ENCODE measurements around the gene PARS2.

PARS2 gene

DNA sequence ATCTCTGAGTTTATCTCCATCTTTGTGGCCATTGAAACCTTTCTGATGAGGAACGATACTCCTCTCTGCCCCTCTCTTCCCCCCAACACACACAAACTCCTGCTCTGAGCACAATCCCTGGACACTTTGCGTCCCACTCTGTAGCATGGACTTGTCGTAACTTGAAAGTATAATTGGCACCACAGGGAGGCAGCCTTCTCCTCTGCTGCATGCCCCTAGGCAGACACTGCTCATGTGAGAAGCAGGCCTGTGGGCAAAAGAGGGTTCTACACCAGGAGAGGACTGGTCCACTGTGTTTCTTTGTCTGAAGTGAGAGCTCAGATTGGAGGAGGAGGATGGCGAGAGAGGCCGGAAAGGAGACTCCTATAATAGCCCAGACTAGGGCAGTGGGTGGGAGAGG, 3.8 kb upstream of the PARS2 start:
- no peak for DNase-seq

- DNase-seq: no peak
Measured at GRCh38 chr1:54767526-54767925, 3.2 kb upstream of the PARS2 start.

DNA sequence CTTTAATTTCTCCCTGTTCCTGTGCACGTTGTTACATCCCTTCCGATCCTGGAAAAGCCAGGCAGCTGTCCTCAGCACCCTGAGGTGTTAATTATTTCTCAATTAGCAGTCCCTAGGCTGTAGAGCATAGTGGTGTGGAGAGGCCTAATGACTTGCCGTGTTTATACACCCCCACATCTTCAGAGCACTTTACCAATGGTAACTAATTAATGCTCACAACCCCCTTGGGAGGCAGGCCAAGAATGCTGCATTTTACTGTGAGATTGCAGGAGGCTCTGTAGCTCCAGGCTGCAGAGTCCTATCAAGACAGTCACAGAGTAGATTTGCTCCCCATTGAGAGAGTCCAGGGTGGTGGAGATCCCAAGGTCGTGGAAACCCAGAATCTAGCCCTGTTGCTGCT, 2.4 kb upstream of the PARS2 start:
- no peak for DNase-seq

DNA sequence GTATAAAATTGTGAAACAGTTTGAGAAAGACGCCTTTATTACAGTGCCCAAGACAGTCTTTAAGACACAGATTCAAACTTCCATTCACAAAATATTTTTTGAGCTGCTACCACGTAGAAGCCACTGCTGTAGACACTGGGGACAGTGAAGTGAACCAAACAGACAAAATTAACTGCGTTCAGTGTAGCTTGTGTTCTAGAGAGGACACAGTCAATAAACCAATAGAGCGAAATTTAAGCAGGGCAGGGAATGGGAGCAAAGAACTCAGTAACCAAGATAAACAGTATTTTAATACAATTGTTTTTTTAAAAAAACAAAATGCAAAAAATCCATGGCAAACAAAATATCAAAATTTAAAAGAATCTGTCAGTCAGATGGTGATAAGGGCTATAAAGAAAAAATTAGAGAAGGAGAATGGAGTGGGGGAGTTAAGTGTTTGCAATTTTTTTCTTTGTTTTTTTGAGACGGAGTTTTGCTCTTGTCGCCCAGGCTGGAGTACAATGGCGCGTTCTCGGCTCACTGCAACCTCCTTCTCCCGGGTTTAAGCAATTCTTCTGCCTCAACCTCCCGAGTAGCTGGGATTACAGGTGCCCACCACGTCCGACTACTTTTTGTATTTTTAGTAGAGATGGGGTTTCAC, 719 bp upstream of the PARS2 start:
- no peak for DNase-seq

- peak; percentile 10 to 16 for DNase-seq
Measured at GRCh38 chr1:54763816-54764132, 549 bp downstream of the PARS2 start.

GRCh38 chr1:54758678-54759348, 5.5 kb downstream of the PARS2 start:
- DNase-seq: no peak

- DNase-seq: no peak
Measured at GRCh38 chr1:54757833-54758232, 6.5 kb downstream of the PARS2 start.

GRCh38 chr1:54754486-54755285, 9.6 kb downstream of the PARS2 start:
- DNase-seq: no peak

- no peak for DNase-seq
Measured at GRCh38 chr1:54754045-54754444, 10.3 kb downstream of the PARS2 start.

DNA sequence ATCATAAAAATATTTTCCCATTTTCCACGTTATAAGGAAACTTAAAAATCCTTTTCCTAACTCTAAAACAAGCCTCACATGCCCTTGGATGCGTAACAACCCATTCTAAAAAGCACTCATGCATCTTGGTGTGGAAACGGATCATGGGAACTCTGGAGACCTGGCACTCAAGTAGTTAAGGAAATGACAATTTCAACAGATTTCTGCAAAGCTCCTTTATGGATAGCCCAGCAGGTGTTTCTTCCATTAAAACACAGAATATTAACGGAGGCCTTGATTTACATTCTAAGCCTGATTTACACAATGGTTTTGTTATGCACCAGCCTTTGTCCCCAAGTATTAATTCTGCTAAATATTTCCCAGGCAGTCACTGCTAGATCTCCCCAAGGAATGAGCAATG, 12.9 kb downstream of the PARS2 start:
- DNase-seq: no peak

- DNase-seq: no peak
Measured at GRCh38 chr1:54750596-54750995, 13.7 kb downstream of the PARS2 start.

- no peak for DNase-seq
Measured at GRCh38 chr1:54748094-54748835, 16.1 kb downstream of the PARS2 start.

DNA sequence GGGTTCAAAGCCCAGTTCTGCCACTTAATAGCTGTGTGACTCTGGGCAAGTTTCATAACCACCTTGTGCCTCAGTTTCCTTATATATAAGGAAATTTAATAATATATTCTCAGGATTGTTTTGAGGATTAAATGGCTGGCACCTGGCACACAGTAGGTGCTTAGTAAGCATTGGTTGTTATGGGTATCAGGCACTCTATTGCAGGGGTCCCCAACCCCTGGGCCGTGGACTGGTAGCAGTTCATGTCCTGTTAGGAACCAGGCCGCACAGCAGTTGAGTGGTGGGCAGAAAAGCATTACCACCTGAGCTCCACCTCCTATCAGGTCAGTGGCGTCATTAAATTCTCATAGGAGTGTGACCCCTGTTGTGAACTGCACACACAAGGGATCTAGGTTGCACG, 18.5 kb downstream of the PARS2 start:
- no peak for DNase-seq

- no peak for DNase-seq
Measured at GRCh38 chr1:54745274-54745673, 19.0 kb downstream of the PARS2 start.

DNA sequence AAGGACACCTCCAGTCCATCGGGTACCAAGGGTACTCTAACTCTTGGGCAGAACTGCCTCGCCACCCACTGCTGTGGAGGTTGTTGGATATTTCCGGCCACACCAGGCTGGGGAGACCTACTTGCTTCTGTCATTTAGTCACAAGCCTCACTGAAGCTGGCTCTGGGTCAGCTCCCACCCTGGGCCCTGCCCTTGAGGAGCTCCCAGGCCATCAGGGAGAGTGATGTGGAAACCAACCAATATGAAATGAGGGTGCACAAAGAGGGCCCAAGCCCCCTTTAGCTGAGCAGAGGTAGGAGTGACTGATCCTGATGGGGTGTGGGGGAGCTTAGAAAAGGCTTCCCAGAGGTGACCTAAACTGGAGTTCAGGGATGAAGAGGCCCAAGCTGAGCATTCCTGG, 19.6 kb downstream of the PARS2 start:
- DNase-seq: no peak

DNA sequence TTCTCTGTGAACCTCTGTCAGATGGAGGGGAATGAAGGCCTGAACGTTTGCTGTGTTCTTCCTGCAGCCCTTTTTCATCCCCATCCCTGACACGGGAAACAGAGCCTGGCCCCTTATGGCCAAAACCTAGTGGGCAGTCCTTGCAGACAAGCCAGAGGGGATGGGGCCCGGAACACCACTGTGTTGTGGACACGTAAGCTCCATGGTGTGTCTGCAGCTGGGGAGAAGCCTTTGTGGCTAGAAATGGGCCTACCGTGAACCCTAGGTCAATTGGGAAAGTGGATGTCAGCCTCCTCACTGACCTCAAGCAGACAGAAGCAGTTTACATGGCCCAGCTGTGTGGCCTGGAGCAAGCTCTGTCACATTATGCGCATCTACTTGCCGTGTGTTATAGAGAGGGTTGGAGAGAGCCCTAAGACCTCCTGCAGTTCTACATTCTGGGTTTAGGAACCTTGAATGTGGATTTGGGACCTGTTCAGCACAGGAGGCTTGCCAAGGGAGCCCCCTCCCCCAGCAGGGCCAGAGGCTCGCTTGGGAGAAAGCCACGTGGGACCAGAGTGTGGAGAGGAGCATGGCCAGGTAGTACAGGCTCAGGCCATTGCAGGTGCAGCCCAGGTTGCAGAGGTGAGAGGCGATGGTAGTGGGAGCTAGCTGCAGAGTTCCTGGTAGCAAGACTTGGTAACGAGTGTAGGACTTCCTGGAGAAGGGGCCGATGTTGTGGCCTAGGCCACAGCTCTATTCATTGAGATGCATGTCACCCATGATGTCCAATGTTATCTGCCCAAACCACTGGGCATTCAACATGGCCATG, 20.7 kb downstream of the PARS2 start:
- no peak for DNase-seq

DNA sequence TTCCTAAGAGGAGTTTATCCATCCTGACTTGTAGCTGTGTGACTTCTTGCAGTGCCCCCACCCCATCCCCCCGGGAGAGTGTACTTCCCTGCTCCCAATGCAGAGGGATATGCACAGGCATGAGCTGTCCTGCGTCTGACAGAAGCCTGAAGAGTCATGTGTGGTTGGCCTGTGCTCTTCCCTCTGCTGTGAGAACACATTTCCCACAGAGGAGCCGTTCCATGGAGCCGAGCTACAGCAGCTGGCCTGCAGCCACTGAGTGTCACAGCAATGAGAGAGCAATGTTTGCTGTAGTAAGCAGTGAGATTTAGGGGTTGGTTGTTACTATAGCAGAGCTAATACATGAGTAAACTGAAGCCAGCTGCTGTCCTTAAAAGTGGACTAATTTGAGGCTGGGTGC, 22.0 kb downstream of the PARS2 start:
- no peak for DNase-seq

DNA sequence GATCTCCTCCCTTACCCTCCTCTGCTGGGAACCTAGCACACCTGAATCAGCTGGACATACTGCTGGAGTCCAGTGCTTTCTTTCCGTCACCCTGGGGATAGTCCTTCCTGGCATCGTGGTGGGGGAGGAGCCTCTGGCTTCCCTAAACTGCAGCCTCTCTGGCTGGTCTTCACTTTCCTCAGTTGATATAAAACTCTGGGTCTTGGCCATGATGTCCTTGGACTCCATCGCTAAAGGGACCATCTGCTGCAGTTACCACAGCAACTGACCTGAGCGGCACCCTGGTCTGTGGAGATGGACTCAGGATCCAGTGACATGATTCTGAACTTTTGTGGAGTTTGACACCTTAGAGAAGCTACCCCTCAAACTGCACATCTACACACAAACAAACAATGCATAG, 22.8 kb downstream of the PARS2 start:
- DNase-seq: no peak

GRCh38 chr1:54738244-54738643, 26.1 kb downstream of the PARS2 start:
- no peak for DNase-seq

DNA sequence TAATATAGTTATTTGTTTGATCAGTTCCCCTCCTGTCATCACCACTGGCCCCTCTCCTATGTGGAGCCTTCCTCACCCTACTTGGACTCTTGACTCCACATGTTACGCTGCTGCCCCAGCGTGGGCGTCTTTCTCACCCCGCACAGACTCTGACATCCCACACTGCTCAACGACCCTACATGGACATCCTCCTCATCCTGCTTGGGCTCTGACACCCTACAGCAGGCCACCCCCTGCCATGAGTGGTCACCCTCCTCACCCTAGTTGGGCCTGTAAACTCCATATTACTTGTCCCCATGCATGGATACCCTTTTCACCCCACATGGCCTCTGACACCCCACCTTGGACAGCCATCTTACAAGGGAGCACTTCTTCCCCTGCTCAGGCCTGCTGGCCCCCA, 27.6 kb downstream of the PARS2 start:
- DNase-seq: no peak

DNA sequence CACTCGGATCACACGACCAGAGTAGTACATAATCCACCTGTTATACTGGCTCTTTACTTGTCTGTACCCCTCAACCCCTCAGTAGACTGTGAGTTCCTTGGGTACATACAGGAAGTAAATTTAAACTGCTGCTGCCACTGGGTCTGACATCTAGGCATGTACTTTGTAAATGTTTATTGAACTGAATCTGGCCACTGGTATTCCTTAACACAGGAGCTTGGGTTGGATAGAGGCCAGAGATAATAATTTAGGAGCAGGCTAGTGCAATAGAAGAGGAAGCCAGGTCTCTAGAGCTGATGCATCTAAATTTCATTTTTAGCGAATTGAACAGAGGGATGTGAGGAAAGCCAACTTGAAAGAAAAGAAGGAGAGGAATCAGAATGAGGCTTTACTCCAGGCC, 36.3 kb downstream of the PARS2 start:
- no peak for DNase-seq

DNA sequence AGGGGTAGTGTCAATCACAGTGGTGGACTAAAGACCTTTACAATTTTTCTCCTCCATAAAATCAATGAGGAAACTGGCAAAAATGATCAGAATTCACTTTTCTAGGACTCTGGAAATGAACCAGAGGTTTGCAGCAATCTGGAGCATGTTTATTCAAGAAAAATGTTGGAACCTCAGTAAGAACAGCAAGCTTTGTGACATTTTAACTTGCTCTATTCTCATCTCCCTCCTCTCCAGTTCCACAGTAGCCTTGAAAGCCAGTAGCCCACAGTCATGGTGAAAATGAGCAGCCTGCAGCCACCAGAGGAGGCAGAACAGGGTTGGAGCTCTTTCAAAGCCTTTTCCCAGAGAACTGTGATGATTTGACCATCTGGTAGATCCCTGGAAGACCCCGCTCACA, 39.6 kb downstream of the PARS2 start:
- no peak for DNase-seq

DNA sequence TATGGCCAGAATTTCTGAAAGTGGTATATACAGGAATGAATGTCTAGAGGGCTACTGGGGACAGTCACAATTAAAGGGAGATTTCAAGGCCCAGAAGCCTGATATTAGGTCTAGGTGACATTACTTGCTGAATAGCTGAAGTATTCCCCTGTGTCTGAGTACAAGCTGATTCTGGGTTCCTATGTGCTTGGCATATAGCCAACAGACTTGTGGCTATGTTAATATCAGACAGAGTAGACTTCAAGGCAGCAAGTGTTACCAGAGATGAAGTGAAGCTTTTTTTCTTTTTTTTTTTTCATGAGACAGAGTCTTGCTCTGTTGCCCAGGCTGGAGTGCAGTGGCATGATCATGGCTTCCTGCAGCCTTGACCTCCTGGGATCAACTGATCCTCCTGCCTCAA, 40.3 kb downstream of the PARS2 start:
- no peak for DNase-seq

All from stimulated activated CD4-positive, alpha-beta T cell treated with anti-CD3 and anti-CD28 coated beads, Interleukin-2, amount 100 ng/mL, for 48 hours (primary cell).